ENCODE data around the gene ACR. TPM values are rescaled to one million over a fixed set of nuclear protein-coding genes. Genes with fewer than 3 reads are reported as not detected.

ACR gene
- total and polyA plus RNA-seq, 10 of the 15 experiments (the other 5 are each of a cell fraction or from before 2014, with no cell fraction given) = not detected

GRCh38 chr22:50703726-50704509, 34.1 kb upstream of the ACR start:
- ChIA-PET RAD21 (ENCODE audit: unreplicated experiment) (no interaction called here), SMC1A (ENCODE audit: uncharacterized antibody, unreplicated experiment) (no interaction called here), CTCF (no interaction called here), POLR2A (no interaction called here)
- no peaks in the 10 kb centered on the region for H3K4me1 ChIP-seq (ENCODE audit: control insufficient read depth, insufficient read depth, low read length)
- TF ChIP-seq TCF3 (IDR thresholded peaks at IDR 0.05; ENCODE audit: borderline replicate concordance, insufficient read depth, low read depth, low read length) (no peak), ATF7 (IDR thresholded peaks at IDR 0.05; ENCODE audit: low read depth) (no peak), SIN3A (IDR thresholded peaks at IDR 0.05; ENCODE audit: low read depth, low read length) (no peak), POLR2AphosphoS5 (IDR thresholded peaks at IDR 0.05; ENCODE audit: low read length) (no peak)
- H3K4me2 ChIP-seq (ENCODE audit: control insufficient read depth, insufficient read depth) = no peak overlapping the region
- H3K36me3 ChIP-seq (ENCODE audit: control insufficient read depth in 2 of 2, insufficient read depth in 2 of 2, low read length in 1 of 2) = no peaks in the 10 kb centered on the region
- in situ Hi-C loops (cut with MboI) (no loop called here), intact Hi-C loops (cut with micrococcal nuclease; ENCODE audit: unreplicated experiment) (no loop called here)
- ATAC-seq (no peak), DNase-seq (ENCODE audit: low read depth, low spot score) (no peak), FAIRE-seq (no peak)
- no peaks in the 10 kb centered on the region for H4K20me1 ChIP-seq (ENCODE audit: control insufficient read depth, insufficient read depth)
- H3K79me2 ChIP-seq (ENCODE audit: control insufficient read depth, insufficient read depth, low read length) = no peaks in the 10 kb centered on the region
- H3K27me3 ChIP-seq (replicated peaks in 1 of 2; ENCODE audit: control insufficient read depth in 2 of 2, insufficient read depth in 2 of 2, low read length in 1 of 2) = no peaks in the 10 kb centered on the region
- no peaks in the 10 kb centered on the region for H3K9me3 ChIP-seq (replicated peaks; ENCODE audit: control insufficient read depth, insufficient read depth, low read length)
- no peak overlapping the region for H3K4me3 ChIP-seq
- H3K9ac ChIP-seq (ENCODE audit: control insufficient read depth, insufficient read depth, low read length) = no peak overlapping the region
- 54% methylated on average over 32 of the region's 36 CpGs for WGBS (ENCODE audit: insufficient coverage, insufficient replicate concordance, low lambda C conversion rate, missing lambda C conversion rate)
- no peak overlapping the region for H2AFZ ChIP-seq (ENCODE audit: control insufficient read depth, low read depth, low read length)
- BruUV-seq (replicated peaks) = no TSS peak
- no peak overlapping the region for H3K27ac ChIP-seq (ENCODE audit: control insufficient read depth, insufficient read depth)

- TF ChIP-seq ZBTB4 (CRISPR knock-in tag; IDR thresholded peaks at IDR 0.05) (no peak), RFX5 (IDR thresholded peaks at IDR 0.05; ENCODE audit: low read depth, low read length) (no peak), HDAC6 (IDR thresholded peaks at IDR 0.05; ENCODE audit: unreplicated experiment) (no peak), E2F4 (IDR thresholded peaks at IDR 0.05; ENCODE audit: low read depth, low read length) (no peak)
- intact Hi-C loops (cut with micrococcal nuclease; ENCODE audit: unreplicated experiment) = no loop called here
- H3K9ac ChIP-seq (ENCODE audit: control insufficient read depth, insufficient read depth, low read length) = no peak overlapping the region
- no peak for DNase-seq (ENCODE audit: low read depth, low spot score)
- H3K79me2 ChIP-seq (ENCODE audit: control insufficient read depth, insufficient read depth, low read length) = no peaks in the 10 kb centered on the region
- no peak overlapping the region for H2AFZ ChIP-seq (ENCODE audit: control insufficient read depth, low read depth, low read length)
- H3K27ac ChIP-seq (ENCODE audit: control insufficient read depth, insufficient read depth) = no peak overlapping the region
- CTCF ChIA-PET = no interaction called here
- no peaks in the 10 kb centered on the region for H4K20me1 ChIP-seq (ENCODE audit: control insufficient read depth, insufficient read depth)
- SMC1A ChIA-PET (ENCODE audit: uncharacterized antibody, unreplicated experiment) = no interaction called here
- H3K9me3 ChIP-seq (replicated peaks; ENCODE audit: control insufficient read depth, insufficient read depth, low read length) = no peaks in the 10 kb centered on the region
- H3K4me2 ChIP-seq (ENCODE audit: control insufficient read depth, insufficient read depth) = no peak overlapping the region
- H3K27me3 ChIP-seq (replicated peaks in 1 of 2; ENCODE audit: control insufficient read depth in 2 of 2, insufficient read depth in 2 of 2, low read length in 1 of 2) = no peaks in the 10 kb centered on the region; a peak in 1 of 4 replicates
- H3K4me3 ChIP-seq = no peak overlapping the region
- in situ Hi-C loops (cut with MboI) = no loop called here
- no TSS peak for BruUV-seq (replicated peaks)
- no peak for FAIRE-seq
- POLR2A ChIA-PET = no interaction called here
- RAD21 ChIA-PET (ENCODE audit: unreplicated experiment) = no interaction called here
- no peaks in the 10 kb centered on the region for H3K4me1 ChIP-seq (ENCODE audit: control insufficient read depth, insufficient read depth, low read length)
- ATAC-seq = no peak
- H3K36me3 ChIP-seq (ENCODE audit: control insufficient read depth in 2 of 2, insufficient read depth in 2 of 2, low read length in 1 of 2) = no peaks in the 10 kb centered on the region
- WGBS (ENCODE audit: insufficient coverage, insufficient replicate concordance, low lambda C conversion rate, missing lambda C conversion rate) = 51% methylated on average over 33 of the region's 37 CpGs
Measured at GRCh38 chr22:50704510-50705218, 33.3 kb upstream of the ACR start.
